CD4-positive, alpha-beta T cell treated with Interleukin-17A for 1 hour (primary cell): Measurements from ENCODE around the gene LLGL1.
A peak's percentile ranks its signal among the peaks of the same experiment; 100 is the strongest.
"Not testable (repeated sequence)": the region's sequence is repeated elsewhere in the genome, so short reads cannot be mapped to it uniquely, and the experiment has no call there.

Source experiments
- DNase-seq: peaks from one replicate; pipeline ENCODE4 v3.0.0-alpha.2; 2020

LLGL1 gene

DNA sequence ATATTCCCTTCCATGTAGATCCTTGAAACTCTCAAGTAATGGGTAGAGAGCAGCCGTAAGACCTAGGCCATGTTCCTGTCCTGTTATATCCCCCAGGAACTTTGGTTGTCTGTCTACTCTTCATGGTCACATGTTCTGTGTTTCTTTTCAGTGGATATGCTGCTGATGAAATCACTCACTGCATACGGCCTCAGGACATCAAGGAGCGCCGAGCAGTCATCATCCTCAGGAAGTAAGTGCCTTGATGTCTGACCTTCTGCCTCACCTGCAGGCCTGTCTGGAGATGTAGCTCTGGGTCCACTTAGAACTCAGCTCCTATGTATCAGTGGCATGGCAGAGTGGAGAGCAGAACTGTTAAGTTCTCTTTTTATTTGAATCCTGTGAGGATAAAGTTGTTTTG is 30.6 kb upstream of the LLGL1 start:
- DNase-seq: no peak

GRCh38 chr17:18195246-18195645 is 30.2 kb upstream of the LLGL1 start:
- DNase-seq: no peak

DNA sequence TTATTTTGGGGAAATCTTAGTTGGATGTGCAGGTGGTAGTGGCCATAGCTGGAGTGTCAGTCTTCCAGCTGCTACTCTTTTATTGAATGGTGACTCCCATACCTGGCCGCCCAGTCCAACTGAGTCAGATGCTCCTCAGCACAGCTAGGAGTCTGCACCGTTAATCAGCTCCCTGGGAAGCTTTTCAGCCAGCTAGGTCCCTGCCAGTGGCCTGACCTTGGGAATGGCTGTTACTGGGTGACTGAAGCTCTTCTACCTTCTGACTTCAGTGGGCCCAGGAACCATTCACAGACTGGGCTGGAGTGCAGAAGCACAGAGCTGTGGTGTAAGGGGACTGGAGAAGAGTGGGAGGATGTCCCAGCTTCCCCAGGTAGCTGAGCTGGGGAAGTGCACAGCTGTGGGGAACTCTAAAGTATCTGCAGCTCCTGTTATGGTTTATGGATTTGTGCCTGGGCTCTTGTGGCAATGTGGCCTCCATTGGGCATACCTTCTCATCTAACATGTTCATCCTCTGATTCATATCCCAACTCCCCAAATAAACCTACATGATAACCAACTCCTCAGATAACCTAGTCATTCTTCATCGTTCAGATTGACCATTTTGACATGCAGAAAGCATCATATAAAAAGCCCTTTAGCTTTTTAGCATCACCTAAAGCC is 27.8 kb upstream of the LLGL1 start:
- DNase-seq: no peak

GRCh38 chr17:18198530-18198929 is 26.9 kb upstream of the LLGL1 start:
- DNase-seq: no peak

DNA sequence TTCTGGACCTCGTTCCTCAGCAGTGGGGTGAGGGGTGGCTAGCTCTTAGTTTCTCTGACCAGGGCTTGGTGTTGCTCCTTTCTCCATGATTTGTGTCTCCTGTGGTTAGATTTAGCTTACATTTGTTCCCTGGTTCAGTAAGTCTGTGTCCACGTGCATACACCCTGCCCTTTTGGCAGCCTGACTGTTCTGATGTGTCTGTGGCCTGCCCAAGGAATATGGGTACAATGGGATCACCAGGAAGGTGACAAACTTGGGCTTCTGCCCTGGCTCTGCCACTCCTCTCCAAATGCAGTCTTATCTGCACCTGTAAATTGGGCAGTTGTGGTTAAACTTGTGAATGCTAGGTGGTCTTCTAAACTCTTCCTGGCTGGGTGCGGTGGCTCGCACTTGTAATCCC is 24.3 kb upstream of the LLGL1 start:
- DNase-seq: no peak

- DNase-seq: no peak
Measured at GRCh38 chr17:18203308-18203707, 22.1 kb upstream of the LLGL1 start.

GRCh38 chr17:18205861-18206260 is 19.6 kb upstream of the LLGL1 start:
- no peak for DNase-seq

- DNase-seq: no peak
Measured at GRCh38 chr17:18206962-18207361, 18.5 kb upstream of the LLGL1 start.

DNA sequence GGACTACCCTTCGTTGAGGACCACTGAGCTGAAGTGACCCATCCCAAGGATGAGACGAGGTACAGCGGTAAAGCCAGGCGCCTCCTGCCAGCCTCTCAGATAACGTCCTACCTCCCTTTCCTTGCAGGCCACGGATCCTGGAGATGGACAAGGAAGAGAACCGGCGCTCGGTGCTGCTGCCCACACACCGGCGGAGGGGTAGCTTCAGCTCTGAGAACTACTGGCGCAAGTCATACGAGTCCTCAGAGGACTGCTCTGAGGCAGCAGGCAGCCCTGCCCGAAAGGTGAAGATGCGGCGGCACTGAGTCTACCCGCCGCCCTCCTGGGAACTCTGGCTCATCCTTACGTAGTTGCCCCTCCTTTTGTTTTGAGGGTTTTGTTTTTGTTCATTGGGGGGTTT is 17.3 kb upstream of the LLGL1 start:
- DNase-seq: no peak

GRCh38 chr17:18213666-18214270 is 11.7 kb upstream of the LLGL1 start:
- no peak for DNase-seq

DNA sequence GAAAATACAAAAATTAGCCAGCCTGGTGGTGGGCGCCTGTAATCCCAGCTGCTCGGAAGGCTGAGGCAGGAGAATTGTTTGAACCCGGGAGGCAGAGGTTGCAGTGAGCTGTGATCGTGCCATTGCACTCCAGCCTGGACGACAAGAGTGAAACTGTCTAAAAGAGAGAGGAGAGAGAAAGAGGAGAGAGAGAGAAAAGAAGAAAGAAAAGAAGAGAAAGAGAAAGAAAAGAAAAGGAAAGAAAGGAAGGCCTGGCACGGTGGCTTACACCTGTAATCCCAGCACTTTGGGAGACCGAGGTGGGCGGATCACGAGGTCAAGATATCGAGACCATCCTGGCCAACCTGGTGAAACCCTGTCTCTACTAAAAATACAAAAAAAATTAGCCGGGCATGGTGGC is 8.5 kb upstream of the LLGL1 start:
- not testable (repeated sequence) for DNase-seq

DNA sequence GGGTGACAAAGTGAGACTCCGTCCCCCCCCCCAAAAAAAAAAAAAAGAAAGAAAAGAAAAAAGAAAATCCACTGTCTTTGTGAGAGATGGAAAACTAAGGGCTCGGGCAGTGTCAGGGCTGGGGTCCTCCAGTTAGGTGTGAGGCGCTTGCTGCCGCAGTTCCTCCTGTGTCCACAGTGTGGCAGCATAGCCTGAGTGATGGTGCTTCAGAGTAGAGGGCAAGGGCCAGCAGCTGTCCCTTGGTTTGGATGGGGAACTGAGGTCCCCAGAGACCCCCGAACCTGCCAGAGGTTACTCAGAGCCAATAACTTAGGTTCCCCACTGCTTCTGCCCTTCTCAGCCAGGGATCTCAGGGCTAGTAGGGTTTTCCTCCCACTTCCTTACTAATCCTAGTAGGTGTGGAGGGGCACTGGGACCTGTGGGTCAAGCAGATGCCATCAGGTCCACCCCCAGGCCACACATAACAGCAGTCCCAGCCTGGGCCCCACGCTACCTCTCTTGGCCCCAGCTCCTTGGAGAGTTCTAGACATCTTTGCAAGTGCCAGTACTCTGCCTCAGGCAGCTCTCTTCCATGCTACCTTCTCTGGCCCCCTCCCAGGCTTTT is 7.9 kb upstream of the LLGL1 start:
- DNase-seq: peak; percentile 75

DNA sequence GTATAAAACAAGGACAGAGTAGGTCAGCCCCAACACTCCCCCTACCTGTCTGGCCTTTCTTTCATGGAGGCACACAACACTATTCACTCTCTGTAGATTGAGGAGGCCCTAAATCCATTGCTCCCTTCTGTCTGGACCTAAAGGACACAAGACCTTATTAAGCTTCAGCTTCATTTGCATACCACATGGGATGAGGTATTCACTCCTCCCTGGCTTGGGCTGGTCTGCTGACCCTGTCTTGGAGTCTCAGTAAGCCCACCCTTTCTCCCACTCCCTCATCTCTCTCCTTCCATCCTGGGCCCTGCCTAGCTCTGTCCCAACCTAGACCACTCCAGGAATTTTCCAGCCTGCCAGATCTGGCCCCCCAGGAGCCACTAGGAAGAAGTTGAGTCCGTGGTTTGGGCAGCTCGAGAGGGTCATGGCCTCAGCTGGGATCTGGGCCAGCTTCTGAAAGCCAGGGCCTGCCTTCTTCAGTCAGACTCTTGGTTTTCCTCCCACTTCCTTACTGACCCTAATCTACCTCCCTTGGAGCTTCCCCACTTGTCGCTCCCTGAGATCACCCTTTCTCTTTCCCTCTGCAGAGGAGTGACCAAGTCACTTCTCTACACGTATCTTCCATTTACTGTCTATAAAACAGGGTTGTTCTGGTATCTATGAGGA is 6.5 kb upstream of the LLGL1 start:
- DNase-seq: no peak

DNA sequence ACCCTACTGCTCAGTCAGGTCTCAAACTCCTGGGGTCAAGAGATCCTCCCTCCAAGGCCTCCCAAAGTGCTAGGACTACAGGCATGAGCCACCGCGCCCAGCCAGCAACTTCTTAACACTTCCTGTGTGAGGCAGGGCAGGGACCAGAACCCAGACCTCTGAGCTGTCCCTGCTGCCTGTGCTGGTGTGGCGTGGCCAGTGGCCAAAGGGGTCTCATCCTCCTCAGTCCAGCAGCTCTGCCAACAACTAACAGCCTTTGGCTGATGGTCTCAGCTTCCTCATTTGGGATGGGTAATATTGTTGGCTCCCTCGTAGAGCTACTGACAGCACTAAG is 1.4 kb upstream of the LLGL1 start:
- no peak for DNase-seq

GRCh38 chr17:18224387-18225120 is 881 bp upstream of the LLGL1 start:
- no peak for DNase-seq

- DNase-seq: peak; percentile 14
Measured at GRCh38 chr17:18225642-18226283, 328 bp downstream of the LLGL1 start.

GRCh38 chr17:18226284-18226945 is 980 bp downstream of the LLGL1 start:
- no peak for DNase-seq

GRCh38 chr17:18227635-18228034 is 2.2 kb downstream of the LLGL1 start:
- no peak for DNase-seq

DNA sequence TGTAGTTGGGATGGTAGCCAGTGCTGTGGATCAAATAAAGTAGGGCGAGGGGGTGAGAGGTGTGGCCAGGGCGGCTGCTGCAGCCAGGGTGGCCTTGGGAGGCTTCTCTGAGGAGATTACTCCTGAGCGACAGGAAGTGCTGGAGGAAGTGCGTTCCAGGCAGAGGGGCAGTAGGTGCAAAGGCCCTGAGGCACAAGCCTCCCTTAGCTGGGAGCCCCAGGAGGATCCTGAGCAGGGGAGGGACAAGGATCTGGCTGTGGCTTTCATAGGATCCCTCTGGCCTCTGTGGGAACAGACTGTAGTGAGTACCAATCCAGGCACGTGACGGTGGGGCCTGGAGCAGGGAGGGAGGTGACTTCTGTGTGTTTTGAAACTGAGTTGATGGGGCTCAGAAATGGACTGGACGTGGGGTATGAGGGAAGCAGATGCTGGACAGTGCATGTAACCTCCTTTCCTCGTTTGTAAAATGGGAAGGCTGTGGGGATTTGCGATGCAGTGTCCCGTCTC is 2.8 kb downstream of the LLGL1 start:
- no peak for DNase-seq

DNA sequence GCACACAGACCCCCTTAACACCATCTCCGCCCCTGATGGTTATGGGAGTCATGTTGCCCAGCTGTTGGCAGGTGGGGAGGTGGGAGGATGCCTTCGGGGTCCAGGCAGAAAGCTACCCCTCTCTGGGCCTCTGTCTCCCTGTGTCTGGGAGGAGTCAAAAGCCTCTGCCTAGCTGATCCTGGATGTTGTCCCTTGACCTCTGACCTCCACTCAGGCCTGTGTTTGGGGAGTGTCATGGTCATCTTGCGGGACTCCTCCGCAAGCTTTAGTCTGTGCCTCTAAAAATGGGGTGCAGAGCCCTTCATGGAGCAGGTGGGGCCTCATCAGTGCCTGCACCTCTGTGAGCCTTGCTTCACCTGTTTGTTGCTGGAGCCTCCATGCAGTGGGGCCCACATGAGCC is 3.8 kb downstream of the LLGL1 start:
- DNase-seq: no peak

- no peak for DNase-seq
Measured at GRCh38 chr17:18229771-18230170, 4.3 kb downstream of the LLGL1 start.
